Measurements from ENCODE around the gene ITGA2.
"Not testable (repeated sequence)": the region's sequence is repeated elsewhere in the genome, so short reads cannot be mapped to it uniquely, and the experiment has no call there.

The ITGA2 gene

GRCh38 chr5:53109443-53110127, 120.4 kb downstream of the ITGA2 start, which contains the start of gene MOCS2:
TSS of gene MOCS2 (minus strand) at chr5:53109757. CDS start at chr5:53107174, 2,583 bp downstream.
- DNase-seq: peak; percentile 85 to 87

- no peak for DNase-seq
Observed at GRCh38 chr5:53110156-53110555, 121.0 kb downstream of the ITGA2 start.

GRCh38 chr5:53111139-53111538, 122.0 kb downstream of the ITGA2 start:
- no peak for DNase-seq

- DNase-seq: not testable (repeated sequence)
Observed at GRCh38 chr5:53112307-53112706, 123.2 kb downstream of the ITGA2 start.

GRCh38 chr5:53112909-53113308, 123.8 kb downstream of the ITGA2 start:
- no peak for DNase-seq

- DNase-seq: no peak
Observed at GRCh38 chr5:53113947-53114346, 124.8 kb downstream of the ITGA2 start.

- no peak for DNase-seq
Observed at GRCh38 chr5:53114988-53115387, 125.8 kb downstream of the ITGA2 start.

- no peak for DNase-seq
Observed at GRCh38 chr5:53116597-53116996, 127.4 kb downstream of the ITGA2 start.

GRCh38 chr5:53118879-53119278, 129.7 kb downstream of the ITGA2 start:
- DNase-seq: no peak

- DNase-seq: no peak
Observed at GRCh38 chr5:53120165-53120564, 131.0 kb downstream of the ITGA2 start.

GRCh38 chr5:53123702-53124101, 134.6 kb downstream of the ITGA2 start:
- DNase-seq: peak; percentile 10 to 13

GRCh38 chr5:53126521-53126920, 137.4 kb downstream of the ITGA2 start:
- DNase-seq: no peak

- DNase-seq: no peak
Observed at GRCh38 chr5:53127107-53127506, 138.0 kb downstream of the ITGA2 start.

GRCh38 chr5:53128481-53128880, 139.3 kb downstream of the ITGA2 start:
- DNase-seq: no peak

GRCh38 chr5:53130266-53130665, 141.1 kb downstream of the ITGA2 start:
- no peak for DNase-seq

GRCh38 chr5:53133020-53133419, 143.9 kb downstream of the ITGA2 start:
- DNase-seq: no peak

Data from AML-193 (cell line).